ENCODE results near the gene SCRN1.

The SCRN1 gene

DNA sequence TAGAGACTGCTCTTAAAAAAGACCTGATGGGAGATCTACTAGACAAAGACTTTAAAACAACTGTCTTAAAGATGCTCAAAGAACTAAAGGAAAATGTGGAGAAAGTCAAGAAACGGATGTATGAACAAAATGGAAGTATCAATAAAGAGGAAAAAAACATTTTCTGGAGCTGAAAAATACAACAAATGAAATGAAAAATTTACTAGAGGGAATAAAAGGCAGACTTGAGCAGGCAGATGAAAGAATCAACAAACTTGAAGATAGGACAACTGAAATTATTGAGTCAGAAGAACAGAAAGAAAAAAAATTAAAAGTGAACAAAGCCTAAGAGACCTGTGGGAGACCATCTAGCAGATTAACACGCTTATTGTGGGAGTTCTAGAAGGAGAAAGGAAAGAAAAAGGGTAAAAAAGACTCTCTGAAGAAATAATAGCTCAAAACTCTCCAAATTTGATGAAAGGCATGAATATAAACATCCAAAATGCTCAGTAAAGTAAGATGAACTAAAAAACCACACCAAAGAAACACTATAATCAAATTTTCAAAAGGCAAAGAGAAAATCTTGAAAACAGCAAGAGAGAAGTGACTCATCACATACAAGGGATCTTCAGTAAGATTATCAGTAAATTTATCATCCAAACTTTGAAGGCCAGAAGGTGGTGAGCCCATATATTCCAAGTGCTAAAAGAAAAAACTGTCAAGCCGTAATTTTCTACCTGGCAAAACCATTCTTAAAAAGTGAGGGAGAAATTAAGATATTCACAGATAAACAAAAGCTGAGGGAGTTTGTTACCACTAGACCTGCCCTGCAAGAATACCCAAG is 83.2 kb downstream of the SCRN1 start:
- Histone ChIP-seq H3K4me3 (ENCODE audit: low read depth, low read length) (no peak overlapping the region), H3K27me3 (ENCODE audit: control insufficient read depth, insufficient read depth, low read length) (no peaks in the 10 kb centered on the region), H3K9me3 (ENCODE audit: control insufficient read depth, low read length) (no peaks in the 10 kb centered on the region), H3K4me1 (no peaks in the 10 kb centered on the region), H2AFZ (no peak overlapping the region), H3K27ac (no peak overlapping the region), H3K36me3 (ENCODE audit: control insufficient read depth, insufficient read depth, low read length) (no peaks in the 10 kb centered on the region), H3K4me2 (ENCODE audit: low read length) (no peak overlapping the region), H3K79me2 (no peaks in the 10 kb centered on the region), H3K9ac (no peak overlapping the region)
- TF ChIP-seq, protein P1, sequence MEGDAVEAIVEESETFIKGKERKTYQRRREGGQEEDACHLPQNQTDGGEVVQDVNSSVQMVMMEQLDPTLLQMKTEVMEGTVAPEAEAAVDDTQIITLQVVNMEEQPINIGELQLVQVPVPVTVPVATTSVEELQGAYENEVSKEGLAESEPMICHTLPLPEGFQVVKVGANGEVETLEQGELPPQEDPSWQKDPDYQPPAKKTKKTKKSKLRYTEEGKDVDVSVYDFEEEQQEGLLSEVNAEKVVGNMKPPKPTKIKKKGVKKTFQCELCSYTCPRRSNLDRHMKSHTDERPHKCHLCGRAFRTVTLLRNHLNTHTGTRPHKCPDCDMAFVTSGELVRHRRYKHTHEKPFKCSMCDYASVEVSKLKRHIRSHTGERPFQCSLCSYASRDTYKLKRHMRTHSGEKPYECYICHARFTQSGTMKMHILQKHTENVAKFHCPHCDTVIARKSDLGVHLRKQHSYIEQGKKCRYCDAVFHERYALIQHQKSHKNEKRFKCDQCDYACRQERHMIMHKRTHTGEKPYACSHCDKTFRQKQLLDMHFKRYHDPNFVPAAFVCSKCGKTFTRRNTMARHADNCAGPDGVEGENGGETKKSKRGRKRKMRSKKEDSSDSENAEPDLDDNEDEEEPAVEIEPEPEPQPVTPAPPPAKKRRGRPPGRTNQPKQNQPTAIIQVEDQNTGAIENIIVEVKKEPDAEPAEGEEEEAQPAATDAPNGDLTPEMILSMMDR (IDR thresholded peaks at IDR 0.05) = no peak

DNA sequence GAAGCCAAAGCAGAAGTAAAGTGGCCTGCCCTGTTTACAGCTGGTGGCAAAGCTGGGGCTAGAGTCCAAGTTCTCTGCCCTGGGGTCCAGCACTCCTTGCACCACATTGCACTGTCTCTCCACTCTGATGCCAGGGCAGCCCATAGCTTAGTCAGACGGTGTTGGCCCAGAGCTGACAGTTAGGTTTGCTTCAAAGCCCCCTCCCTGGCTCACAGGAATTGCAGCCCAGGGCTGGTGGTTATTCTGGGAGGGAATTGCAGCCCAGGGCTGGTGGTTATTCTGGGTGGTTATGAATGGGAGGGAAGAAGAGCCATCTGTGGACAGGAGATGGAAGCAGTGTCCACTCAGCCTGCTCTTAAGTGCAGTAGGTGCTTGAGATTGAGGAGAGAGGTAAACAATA is 88.9 kb downstream of the SCRN1 start:
- H2AFZ ChIP-seq = no peak overlapping the region
- peaks cover 2% of the 10 kb centered on the region for H3K9me3 ChIP-seq (ENCODE audit: control insufficient read depth, low read length)
- no peak overlapping the region for H3K9ac ChIP-seq
- H3K79me2 ChIP-seq = no peaks in the 10 kb centered on the region
- H3K4me3 ChIP-seq (ENCODE audit: low read depth, low read length) = no peak overlapping the region
- H3K27me3 ChIP-seq (ENCODE audit: control insufficient read depth, insufficient read depth, low read length) = no peaks in the 10 kb centered on the region
- H3K36me3 ChIP-seq (ENCODE audit: control insufficient read depth, insufficient read depth, low read length) = no peaks in the 10 kb centered on the region
- no peak overlapping the region for H3K27ac ChIP-seq
- H3K4me2 ChIP-seq (ENCODE audit: low read length) = no peak overlapping the region
- TF ChIP-seq, protein P1 (IDR thresholded peaks at IDR 0.05) = no peak
- H3K4me1 ChIP-seq = no peaks in the 10 kb centered on the region

DNA sequence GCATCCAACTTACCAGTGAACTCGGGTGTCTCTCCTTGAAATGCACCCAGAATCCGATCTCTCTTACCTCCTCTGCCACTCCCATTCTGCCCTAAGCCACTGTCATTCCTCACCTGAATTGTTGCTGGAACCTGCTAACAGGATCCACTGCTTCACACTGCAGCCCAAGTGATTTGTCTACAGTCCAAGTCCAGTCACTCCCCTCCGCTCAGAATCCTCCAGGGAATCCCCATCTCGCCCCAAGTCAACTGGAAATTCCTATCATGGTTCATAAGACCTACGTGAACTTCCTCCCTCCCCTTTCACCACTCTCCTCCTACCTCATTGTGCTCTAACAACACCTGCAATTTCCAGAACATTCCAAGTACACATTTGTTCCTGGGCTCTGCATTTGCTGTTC is 91.3 kb downstream of the SCRN1 start:
- TF ChIP-seq, protein P1 (IDR thresholded peaks at IDR 0.05) = no peak
- H3K9me3 ChIP-seq (ENCODE audit: control insufficient read depth, low read length) = peaks cover 2% of the 10 kb centered on the region
- no peak overlapping the region for H3K4me3 ChIP-seq (ENCODE audit: low read depth, low read length)
- H3K9ac ChIP-seq = no peak overlapping the region
- H3K36me3 ChIP-seq (ENCODE audit: control insufficient read depth, insufficient read depth, low read length) = no peaks in the 10 kb centered on the region
- H3K4me1 ChIP-seq = no peaks in the 10 kb centered on the region
- no peak overlapping the region for H2AFZ ChIP-seq
- no peak overlapping the region for H3K27ac ChIP-seq
- H3K27me3 ChIP-seq (ENCODE audit: control insufficient read depth, insufficient read depth, low read length) = no peaks in the 10 kb centered on the region
- H3K79me2 ChIP-seq = no peaks in the 10 kb centered on the region
- H3K4me2 ChIP-seq (ENCODE audit: low read length) = no peak overlapping the region

DNA sequence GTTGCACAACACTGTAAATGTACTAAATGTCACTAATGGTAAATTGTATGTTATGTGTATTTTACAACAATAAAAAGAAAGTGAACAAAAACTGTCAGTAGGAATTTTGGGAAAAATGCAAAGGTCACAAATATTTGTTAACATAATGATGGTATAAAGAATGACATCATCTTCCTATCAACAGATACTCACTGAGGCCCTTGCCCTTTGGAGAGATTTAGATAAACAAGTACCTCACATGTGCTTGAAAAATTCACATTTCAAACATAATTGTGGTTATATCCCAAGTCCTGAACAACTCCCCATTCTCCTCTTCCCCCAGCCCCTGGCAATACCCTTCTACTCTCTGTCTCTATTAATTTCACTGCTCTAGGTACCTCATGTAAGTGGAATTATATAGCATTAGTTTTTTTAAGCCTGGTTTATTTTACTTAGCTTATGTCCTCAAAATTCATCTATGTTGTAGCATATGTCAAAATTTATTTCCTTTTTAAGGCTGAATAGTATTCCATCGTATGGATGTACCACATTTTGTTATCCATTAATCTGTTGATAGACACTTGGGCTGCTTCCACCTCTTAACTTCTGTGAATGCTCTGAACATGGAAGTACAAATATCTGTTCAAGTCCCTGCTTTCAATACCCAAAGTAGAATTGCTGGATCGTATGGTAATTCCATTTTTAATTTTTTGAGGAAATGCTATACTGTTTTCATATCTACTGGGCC is 92.8 kb downstream of the SCRN1 start:
- H2AFZ ChIP-seq = no peak overlapping the region
- H3K79me2 ChIP-seq = no peaks in the 10 kb centered on the region
- no peak overlapping the region for H3K9ac ChIP-seq
- no peak overlapping the region for H3K4me3 ChIP-seq (ENCODE audit: low read depth, low read length)
- no peak overlapping the region for H3K4me2 ChIP-seq (ENCODE audit: low read length)
- no peak overlapping the region for H3K27ac ChIP-seq
- H3K9me3 ChIP-seq (ENCODE audit: control insufficient read depth, low read length) = peaks cover 2% of the 10 kb centered on the region
- no peaks in the 10 kb centered on the region for H3K36me3 ChIP-seq (ENCODE audit: control insufficient read depth, insufficient read depth, low read length)
- TF ChIP-seq, protein P1 (IDR thresholded peaks at IDR 0.05) = no peak
- peaks cover 8% of the 10 kb centered on the region for H3K4me1 ChIP-seq
- H3K27me3 ChIP-seq (ENCODE audit: control insufficient read depth, insufficient read depth, low read length) = no peaks in the 10 kb centered on the region
